A549 (cell line): ENCODE measurements around the gene PCDHGB7. TPM values are rescaled to one million over a fixed set of nuclear protein-coding genes. Genes with fewer than 3 reads are reported as not detected.
"Not testable (repeated sequence)": the region's sequence is repeated elsewhere in the genome, so short reads cannot be mapped to it uniquely, and the experiment has no call there.

Source experiments
- ATAC-seq, 2 experiments: fragments of 200-7000 bp in 1 of 2; fragments of >200 bp in 1 of 2; cut with Nextera tagmentation in 1 of 2; cut with Tn5 transposase in 1 of 2; 3 replicates each; pipeline versions ENCODE4 v1.8.0 to v1.9.1; 2018 to 2020; ENCODE audit warnings: mild to moderate bottlenecking in 1 of 2, moderate library complexity in 1 of 2
- CTCF ChIA-PET: fragments of 300-600 bp; sonication (Branson Sonifier 250); formaldehyde crosslinking; extraction: SDS; loops from one replicate; lab custom pipeline; 2021; ENCODE audit warnings: antibody characterized with exemption, inconsistent platforms; lab: Yijun Ruan, JAX
- POLR2A ChIA-PET: fragments of 350-600 bp; formaldehyde crosslinking; extraction: SDS; loops from one replicate; lab custom pipeline; 2021; ENCODE audit warnings: antibody characterized with exemption, inconsistent platforms; lab: Yijun Ruan, JAX
- DNase-seq, 2 experiments: peaks; one replicate each; pipeline versions ENCODE4 v3.0.0 to v3.0.0-alpha.2; 2011 to 2016; ENCODE audit warnings: low read depth in 1 of 2, low spot score in 1 of 2
- FAIRE-seq: peaks from 2 replicates; lab custom pipeline; 2011; peaks lifted over from hg19 to GRCh38; lab: Jason Lieb, UNC
- H3K27ac ChIP-seq, 2 experiments: fragments of >200 bp; sonication (Bioruptor Twin); formaldehyde crosslinking; 3 replicates each; pipeline ENCODE4 v1.5.1; 2016 to 2017
- H3K4me1 ChIP-seq: fragments of >200 bp; sonication (Bioruptor Twin); formaldehyde crosslinking; 3 replicates; pipeline ENCODE4 v1.6.1; 2016
- H3K4me2 ChIP-seq: fragments of >200 bp; sonication (Bioruptor Twin); formaldehyde crosslinking; 3 replicates; pipeline ENCODE4 v1.6.1; 2016
- H3K4me3 ChIP-seq: fragments of >200 bp; sonication (Bioruptor Twin); formaldehyde crosslinking; 3 replicates; pipeline ENCODE4 v1.5.1; 2016
- H3K9me3 ChIP-seq: fragments of >200 bp; sonication (Bioruptor Twin); formaldehyde crosslinking; 3 replicates; pipeline ENCODE4 v1.6.1; 2016
- CEBPB ChIP-seq, 2 experiments: fragments of >200 bp in 1 of 2; sonication (Bioruptor Twin) in 1 of 2; formaldehyde crosslinking in 1 of 2; IDR thresholded peaks; 2 replicates each; pipeline ENCODE4 v1.6.1; 2012 to 2016
- CHD4 ChIP-seq: fragments of 200-600 bp; sonication (generic); IDR thresholded peaks from 2 replicates; pipeline ENCODE4 v1.6.1; 2016; ENCODE audit warnings: antibody characterized with exemption, mild to moderate bottlenecking, borderline replicate concordance
- CTCF ChIP-seq: fragments of >200 bp; sonication (Bioruptor Twin); formaldehyde crosslinking; IDR thresholded peaks from 3 replicates; pipeline ENCODE4 v1.5.1; 2016
- ELK1 ChIP-seq: fragments of 150-350 bp; IDR thresholded peaks from 2 replicates; pipeline ENCODE4 v1.6.1; 2014; ENCODE audit warnings: low read depth, mild to moderate bottlenecking, low read length
- FOSB ChIP-seq: fragments of 250-450 bp; sonication (Bioruptor Pico); IDR thresholded peaks from 2 replicates; pipeline ENCODE4 v1.5.0; 2020; ENCODE audit warnings: mild to moderate bottlenecking, moderate library complexity
- MAX ChIP-seq: IDR thresholded peaks from 2 replicates; pipeline ENCODE4 v1.6.1; 2012
- MYC ChIP-seq: IDR thresholded peaks from 2 replicates; pipeline ENCODE4 v1.6.1; 2012; ENCODE audit warnings: mild to moderate bottlenecking, inconsistent platforms, low read length, improper control_type of control experiment, borderline replicate concordance
- RAD21 ChIP-seq, 2 experiments: fragments of >200 bp in 1 of 2; sonication (Bioruptor Twin) in 1 of 2; formaldehyde crosslinking in 1 of 2; IDR thresholded peaks in 1 of 2; conservative IDR thresholded peaks in 1 of 2; 2 replicates in 1 of 2; 3 replicates in 1 of 2; pipeline ENCODE4 v1.6.1; 2012 to 2018; ENCODE audit warnings: inconsistent platforms in 1 of 2
- REST ChIP-seq: fragments of 200-600 bp; sonication (generic); IDR thresholded peaks from 2 replicates; pipeline ENCODE4 v1.6.1; 2016; ENCODE audit warnings: antibody characterized with exemption, mild to moderate bottlenecking, moderate library complexity
- RNF2 ChIP-seq: fragments of 200-600 bp; sonication (generic); IDR thresholded peaks from 2 replicates; pipeline ENCODE4 v1.6.1; 2016; ENCODE audit warnings: low read depth, mild to moderate bottlenecking, antibody characterized with exemption, moderate library complexity, borderline replicate concordance
- ZNF302 ChIP-seq: fragments of 250-450 bp; sonication (Bioruptor Pico); IDR thresholded peaks from 2 replicates; pipeline ENCODE4 v1.9.0; 2021; ENCODE audit warnings: inconsistent platforms, mild to moderate bottlenecking, moderate library complexity
- whole genome bisulfite sequencing: methylation state at CpG from one replicate; pipeline ENCODE4 v1.1.6; 2017; ENCODE audit errors: missing lambda C conversion rate; 5-methylcytosine and 5-hydroxymethylcytosine counted together
- polyA plus RNA-seq, 4 experiments: library from polyadenylated mRNA; depleted of rRNA in 3 of 4; stranded (reverse); fragments of >200 nt; fragmentation: RNase III in 1 of 4; extraction: RNeasy Plus Mini Kit Qiagen cat#74134 plus additional on column Dnase treatment in 1 of 4; gene quantifications; 2 replicates in 3 of 4; 3 replicates in 1 of 4; pipeline ENCODE4 v1.2.3, GENCODE V29; 2011 to 2017

The PCDHGB7 gene
- polyA plus RNA-seq, 2 of the 4 experiments (the other 2 are of a cell fraction): 0.06 to 0.14 TPM

GRCh38 chr5:141387557-141388311 is 29.7 kb upstream of the PCDHGB7 start, which contains the start of gene PCDHGB4:
Gene PCDHGB4, plus strand, starts transcription at chr5:141387698. Its CDS starts 187 bp downstream, at chr5:141387885.
- TF ChIP-seq CTCF (peak; percentile 13; the same call in 1 of the 3 replicates), RAD21 (conservative IDR thresholded peaks at IDR 0.05 in 1 of 2, IDR thresholded peaks at IDR 0.05 in 1 of 2) (peak; percentile 26 to 31; a peak in 2 of 5 replicates)
- H3K4me3 ChIP-seq, H3K27ac ChIP-seq, H3K4me1 ChIP-seq, H3K4me2 ChIP-seq, POLR2A ChIA-PET, FAIRE-seq: not testable (repeated sequence)
- peaks cover 66% of the 10 kb centered on the region for H3K9me3 ChIP-seq
- 65% methylated on average over 23 of the region's 40 CpGs for WGBS
- peak in 1 of 2 experiments; percentile 42 for DNase-seq
- CTCF ChIA-PET: interaction anchor here (0.8 to 3.7 kb wide), 6 partner anchors 17 to 176 kb away, joined by 3 to 16 read pairs (median 3); partner anchors contain the start of genes PCDHGA2, PCDHGA5, PCDHGB3 and PCDHGC3
- peak; percentile 63 to 64 for ATAC-seq

GRCh38 chr5:141388661-141389060 is 28.8 kb upstream of the PCDHGB7 start:
- peak; percentile 70 to 88; a peak in 3 of 4 replicates for TF ChIP-seq CEBPB (IDR thresholded peaks at IDR 0.05)
- no peak for TF ChIP-seq ZNF302 (CRISPR knock-in tag)
- TF ChIP-seq, all 56 proteins: peak for 1
- CTCF ChIA-PET: interaction anchor here (1.0 to 3.3 kb wide), 4 partner anchors 87 to 304 kb away, joined by 3 to 12 read pairs (median 4); partner anchors contain the start of gene PCDHGC3
- DNase-seq (no peak), ATAC-seq (no peak), FAIRE-seq (no peak)
- POLR2A ChIA-PET: no interaction called here
- WGBS: 62% methylated on average over 10 of the region's 10 CpGs
- H3K27ac ChIP-seq: no peak overlapping the region
- H3K4me2 ChIP-seq: no peak overlapping the region
- H3K4me1 ChIP-seq: no peaks in the 10 kb centered on the region
- H3K9me3 ChIP-seq: peaks cover 70% of the 10 kb centered on the region
- H3K4me3 ChIP-seq: no peak overlapping the region

- CTCF ChIA-PET: interaction anchor here (0.9 to 3.3 kb wide), 7 partner anchors 8 to 305 kb away, joined by 3 to 12 read pairs (median 6); partner anchors contain the start of genes PCDHGB1 and PCDHGC3
- 84% methylated on average over 69 of the region's 77 CpGs for WGBS
- no peak overlapping the region for H3K4me2 ChIP-seq
- H3K9me3 ChIP-seq: peaks cover 72% of the 10 kb centered on the region
- no peak for ATAC-seq
- H3K4me3 ChIP-seq: no peak overlapping the region
- no peak for TF ChIP-seq ELK1
- H3K4me1 ChIP-seq: no peaks in the 10 kb centered on the region
- no peak overlapping the region for H3K27ac ChIP-seq
- POLR2A ChIA-PET: no interaction called here
- no peak for FAIRE-seq
- no peak for DNase-seq
These were observed 28.1 kb upstream of the PCDHGB7 start for GRCh38 chr5:141389153-141390042.

- FAIRE-seq (no peak), DNase-seq (peak in 1 of 2 experiments; percentile 27), ATAC-seq (no peak)
- Histone ChIP-seq H3K4me3 (no peak within 1 kb of the TSS), H3K4me2 (no peak within 1 kb of the TSS), H3K4me1 (no peaks in the 10 kb centered on the region), H3K27ac (no peak within 1 kb of the TSS), H3K9me3 (peaks cover 68% of the 10 kb centered on the region)
- no peak for TF ChIP-seq REST
- no peak for TF ChIP-seq MYC
- TF ChIP-seq RAD21 (conservative IDR thresholded peaks at IDR 0.05 in 1 of 2, IDR thresholded peaks at IDR 0.05 in 1 of 2): peak in 1 of 2 experiments; percentile 22; a peak in 1 of 5 replicates
- no peak for TF ChIP-seq RNF2
- peak; percentile 31; the same call in 1 of the 2 replicates for TF ChIP-seq MAX
- no peak for TF ChIP-seq CHD4
- no peak for TF ChIP-seq FOSB (CRISPR knock-in tag)
- 81% methylated on average over 34 of the region's 38 CpGs for WGBS
- CTCF ChIA-PET: interaction anchor here (0.9 to 2.1 kb wide), 6 partner anchors 22 to 193 kb away, joined by 3 to 5 read pairs (median 4); partner anchors contain the start of genes PCDHB11, PCDHGB1 and PCDHGB3
- POLR2A ChIA-PET: no interaction called here
These were observed 24.9 kb upstream of the PCDHGB7 start, which contains the start of gene PCDHGA8 for GRCh38 chr5:141392429-141393198. Gene PCDHGA8, plus strand, starts transcription at chr5:141392633. Its CDS starts 181 bp downstream, at chr5:141392814.
